NCI-H82 treated with DMSO at 0.1 percent for 48 hours (cell line): ENCODE results near the gene ATP2A2.

Experiments used
- DNase-seq: peaks from one replicate; lab custom pipeline; 2025; ENCODE audit not compliant: unreplicated experiment; lab: John Stamatoyannopoulos, UW

ATP2A2 gene

DNA sequence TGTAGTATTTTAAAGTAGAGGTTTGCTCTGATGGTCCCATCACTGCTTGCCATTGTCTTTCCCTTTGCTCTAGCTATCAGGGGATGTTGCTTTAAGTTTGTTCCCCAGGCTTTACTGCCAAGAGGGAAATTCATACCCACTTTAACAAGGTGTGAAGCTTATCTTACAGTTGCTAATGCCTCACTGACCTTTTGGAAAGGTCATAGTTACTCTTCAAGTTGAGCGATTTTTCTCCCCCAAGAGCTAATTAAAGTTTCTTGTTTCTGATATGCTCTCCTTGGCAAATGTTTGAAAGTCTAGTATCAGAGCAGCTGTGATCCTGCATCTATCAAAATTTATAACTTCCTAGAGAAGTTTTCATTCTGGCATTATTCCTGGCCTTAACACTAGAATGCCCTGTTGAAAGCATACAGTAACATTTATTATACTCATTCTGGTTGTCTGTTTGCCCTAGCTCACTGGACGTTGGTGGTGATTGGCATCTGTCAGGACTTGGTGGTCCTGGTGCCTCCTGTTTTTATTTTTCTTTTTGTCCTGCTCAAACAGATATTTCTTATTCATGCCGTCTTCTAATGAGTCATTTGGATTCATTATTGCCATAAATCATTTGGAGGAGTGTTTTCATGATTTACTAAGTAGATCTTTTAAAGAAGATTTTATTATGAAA is 8.1 kb downstream of the ATP2A2 start:
- no peak for DNase-seq

GRCh38 chr12:110289711-110290078 is 8.6 kb downstream of the ATP2A2 start:
- no peak for DNase-seq

DNA sequence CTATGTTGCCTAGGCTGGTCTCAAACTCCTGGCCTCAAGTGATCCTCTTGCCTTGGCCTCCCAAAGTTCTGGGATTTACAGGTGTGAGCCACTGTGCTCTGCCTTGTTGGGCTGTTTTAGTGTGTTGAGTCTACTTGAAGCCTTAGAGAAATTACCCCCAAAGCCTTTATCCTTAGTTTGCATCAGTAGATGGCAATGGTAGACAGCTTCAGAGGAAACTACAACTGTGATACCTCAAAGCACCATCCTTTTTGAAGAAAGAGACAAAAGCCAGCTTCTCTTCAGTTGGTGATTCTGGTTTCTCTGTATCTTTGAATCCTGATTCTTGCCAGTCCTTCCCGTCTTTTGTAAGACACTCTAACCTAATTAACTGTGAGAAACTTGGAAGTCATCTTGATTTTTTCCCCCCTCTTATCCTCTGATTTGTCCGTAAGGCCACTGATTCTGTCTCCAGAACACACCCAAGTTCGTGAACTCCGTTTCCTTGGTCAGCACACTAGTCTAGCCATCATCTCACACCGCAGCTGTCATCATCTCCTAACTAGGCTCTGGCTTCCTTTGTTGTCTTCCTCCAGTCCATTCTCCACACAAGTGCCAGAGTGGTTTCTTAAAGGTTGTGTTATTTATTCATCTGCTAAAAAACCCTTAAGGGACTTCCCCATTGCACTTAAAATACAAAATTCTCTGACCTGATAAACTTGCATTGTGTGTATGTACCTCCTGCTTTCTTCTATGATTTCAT is 20.2 kb downstream of the ATP2A2 start:
- no peak for DNase-seq

- no peak for DNase-seq
Observed at GRCh38 chr12:110304061-110304551, 23.1 kb downstream of the ATP2A2 start.

DNA sequence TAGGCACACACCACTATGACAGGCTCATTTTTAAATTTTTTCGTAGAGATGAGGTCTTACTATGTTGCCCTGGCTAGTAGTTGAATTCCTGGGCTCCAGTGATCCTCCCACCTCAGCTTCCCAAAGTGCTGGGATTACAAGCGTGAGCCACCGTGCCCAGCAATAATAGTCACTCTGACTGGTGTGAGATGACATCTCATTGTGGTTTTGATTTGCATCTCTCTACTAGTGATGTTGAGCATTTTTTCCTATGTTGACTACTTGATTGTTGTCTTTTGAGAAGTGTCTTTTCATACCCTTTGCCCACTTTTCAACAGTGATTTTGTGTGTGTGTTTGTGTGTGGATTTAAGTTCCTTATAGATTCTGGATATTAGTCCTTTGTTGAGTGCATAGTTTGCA is 26.3 kb downstream of the ATP2A2 start:
- no peak for DNase-seq

DNA sequence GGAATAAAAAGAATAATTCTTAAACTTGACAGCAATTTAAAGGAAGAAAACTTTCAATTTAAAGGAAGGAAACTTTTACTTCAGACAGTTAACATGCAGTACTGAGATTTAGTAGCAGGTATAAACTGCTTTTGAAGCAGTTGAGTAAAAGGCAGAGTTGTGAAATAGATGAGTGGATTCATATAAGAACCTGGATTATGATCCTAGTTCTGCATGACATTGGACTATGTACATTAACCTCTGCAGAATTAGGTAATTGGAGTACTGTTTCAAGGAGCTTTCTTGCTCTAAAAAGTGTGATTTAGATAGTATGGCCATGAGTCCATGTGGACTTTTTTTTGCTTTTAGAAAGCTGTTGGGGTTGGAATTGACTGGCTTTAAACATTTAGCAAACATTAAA is 29.7 kb downstream of the ATP2A2 start:
- no peak for DNase-seq

DNA sequence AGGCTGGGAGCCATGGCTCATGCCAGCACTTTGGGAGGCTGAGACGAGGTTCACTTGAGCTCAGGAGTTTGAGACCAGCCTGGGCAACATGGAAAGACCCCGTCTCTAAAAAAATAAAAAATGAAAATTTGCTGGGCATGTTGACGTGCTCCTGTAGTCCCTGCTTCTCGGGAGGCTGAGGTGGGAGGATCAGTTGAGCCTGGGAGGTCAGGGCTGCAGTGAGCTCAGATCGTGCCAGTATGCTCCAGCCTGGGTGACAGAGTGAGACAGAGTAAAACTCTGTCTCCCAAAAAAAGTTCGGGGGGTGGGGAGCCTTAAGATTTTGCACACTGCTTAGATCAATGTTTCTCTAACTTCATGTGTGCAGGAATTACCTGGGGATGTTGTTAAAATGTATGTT is 30.9 kb downstream of the ATP2A2 start:
- DNase-seq, result no peak

GRCh38 chr12:110312581-110313360 is 31.7 kb downstream of the ATP2A2 start:
- no peak for DNase-seq

GRCh38 chr12:110314308-110314707 is 33.3 kb downstream of the ATP2A2 start:
- no peak for DNase-seq

DNA sequence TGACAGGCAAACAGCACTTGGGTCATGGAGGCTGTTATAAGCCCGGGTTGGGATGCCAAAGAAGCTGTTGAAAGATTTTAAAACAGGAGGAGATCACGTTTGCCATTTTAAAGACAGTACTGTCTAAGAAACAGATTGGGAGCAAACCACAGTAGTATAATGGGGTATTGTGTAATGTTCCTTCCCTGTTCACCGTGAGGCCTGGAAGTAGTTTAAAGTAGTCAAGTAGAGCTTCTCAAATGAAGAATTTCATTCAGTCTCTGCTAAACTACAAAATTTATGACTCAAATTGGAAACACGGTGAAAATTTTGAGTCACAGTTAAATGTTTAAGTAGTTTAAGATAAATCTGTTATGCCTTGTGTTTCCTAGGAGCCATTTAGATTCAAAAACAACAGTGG is 35.8 kb downstream of the ATP2A2 start:
- no peak for DNase-seq

DNA sequence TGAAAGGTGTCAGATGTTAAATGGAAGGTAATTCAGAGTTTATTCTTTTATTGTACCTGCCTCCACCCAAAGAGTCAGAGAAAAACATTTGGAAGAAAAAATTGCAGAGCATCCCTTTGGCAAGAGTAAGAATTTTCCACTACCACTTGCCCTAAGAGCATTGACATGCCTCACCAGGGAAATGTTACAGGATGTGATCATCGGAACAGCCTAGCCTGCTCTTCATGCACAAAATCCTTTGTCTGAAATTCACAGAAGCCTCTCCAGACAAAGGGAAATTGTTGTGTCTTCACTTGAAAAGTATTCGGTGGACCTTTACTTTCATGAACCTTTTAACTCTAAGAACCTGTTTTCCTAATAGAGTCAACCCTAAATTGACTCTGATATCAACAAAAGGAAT is 36.9 kb downstream of the ATP2A2 start:
- DNase-seq, result no peak

- no peak for DNase-seq
Observed at GRCh38 chr12:110320550-110320949, 39.5 kb downstream of the ATP2A2 start.

- DNase-seq, result no peak
Observed at GRCh38 chr12:110329710-110330109, 48.7 kb downstream of the ATP2A2 start.

DNA sequence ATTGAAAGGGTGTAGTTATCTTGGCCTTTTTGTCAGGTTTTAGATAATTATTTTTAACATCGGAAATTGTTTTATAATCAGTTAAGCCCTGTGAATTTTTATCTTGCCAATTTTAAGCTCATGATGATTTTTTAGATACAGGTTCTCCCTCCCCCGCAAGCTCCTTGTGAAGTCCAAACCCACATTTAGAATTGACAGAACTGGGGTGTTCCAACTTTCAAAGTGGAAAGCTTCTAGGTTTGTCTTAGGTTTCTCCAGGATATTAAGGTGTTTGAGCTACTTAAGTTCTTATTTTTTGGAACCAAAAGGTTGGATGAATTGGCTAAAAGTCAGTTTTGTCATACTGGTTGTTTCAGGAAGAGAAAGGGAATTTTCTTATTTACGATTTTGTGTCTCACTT is 49.1 kb downstream of the ATP2A2 start:
- DNase-seq, result no peak

GRCh38 chr12:110330544-110330943 is 49.5 kb downstream of the ATP2A2 start:
- DNase-seq, result no peak

DNA sequence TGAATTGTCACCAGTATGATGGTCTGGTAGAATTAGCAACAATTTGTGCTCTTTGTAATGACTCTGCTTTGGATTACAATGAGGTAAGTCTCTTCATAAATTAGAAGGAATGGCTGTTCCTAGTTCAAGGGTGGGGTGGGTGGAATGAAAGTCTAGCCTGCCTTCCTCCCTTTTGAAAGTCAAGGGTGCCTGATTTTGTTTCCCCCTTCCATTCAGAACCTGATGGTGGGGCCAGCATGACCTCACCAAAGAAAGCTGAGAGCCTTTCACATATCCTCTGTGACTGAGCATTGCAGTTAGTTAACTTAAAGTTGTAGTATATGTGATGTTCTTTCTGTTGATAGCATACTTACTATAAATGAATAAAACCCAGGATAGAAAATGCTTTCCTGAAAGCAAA is 52.2 kb downstream of the ATP2A2 start:
- no peak for DNase-seq

DNA sequence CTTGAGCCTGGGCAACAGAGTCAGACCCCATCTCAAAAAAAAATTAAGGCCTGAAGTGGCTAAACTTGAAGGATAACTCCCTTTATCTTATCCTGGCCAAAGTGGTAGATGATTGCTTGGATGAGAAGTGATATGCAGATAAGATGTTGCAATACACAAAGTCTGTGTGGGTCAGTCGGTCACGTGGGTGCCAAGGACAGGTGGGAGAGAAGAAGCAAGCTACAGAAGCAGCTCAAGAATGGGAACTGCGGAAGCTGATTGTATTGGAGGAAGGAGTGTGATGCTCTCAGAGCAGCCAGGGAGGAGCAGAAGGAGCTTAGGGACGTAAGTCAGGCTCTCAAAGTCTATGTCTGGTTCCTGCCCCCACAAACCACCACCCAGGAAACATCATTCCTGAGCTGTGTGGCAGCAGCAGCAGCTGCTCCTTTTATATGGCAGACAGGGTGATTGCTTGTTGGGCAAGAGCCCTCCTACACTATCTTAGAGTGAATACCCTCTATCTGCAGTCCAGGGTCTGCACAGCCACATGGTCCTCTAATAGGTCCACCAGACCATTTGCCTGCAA is 54.5 kb downstream of the ATP2A2 start:
- DNase-seq, result no peak

GRCh38 chr12:110337912-110338710 is 57.1 kb downstream of the ATP2A2 start:
- no peak for DNase-seq

DNA sequence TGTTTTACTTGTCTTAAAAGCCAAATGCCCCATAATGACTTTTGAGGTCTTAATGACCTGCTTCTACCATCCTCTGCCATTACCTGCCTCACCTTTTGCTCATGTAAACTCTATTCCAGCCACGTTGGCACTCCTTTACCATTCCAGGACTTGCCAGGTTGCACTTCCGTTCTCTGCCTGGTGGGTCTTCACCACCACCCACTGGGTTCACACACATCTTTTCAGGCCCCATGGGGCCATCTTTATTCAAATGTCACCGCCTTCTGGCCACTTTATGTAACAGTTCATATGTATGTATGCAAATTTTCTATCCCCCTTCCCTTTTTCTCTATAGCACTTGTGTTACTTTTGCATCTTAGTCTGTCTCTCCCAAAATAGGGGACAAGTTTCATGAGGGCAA is 57.7 kb downstream of the ATP2A2 start:
- no peak for DNase-seq

DNA sequence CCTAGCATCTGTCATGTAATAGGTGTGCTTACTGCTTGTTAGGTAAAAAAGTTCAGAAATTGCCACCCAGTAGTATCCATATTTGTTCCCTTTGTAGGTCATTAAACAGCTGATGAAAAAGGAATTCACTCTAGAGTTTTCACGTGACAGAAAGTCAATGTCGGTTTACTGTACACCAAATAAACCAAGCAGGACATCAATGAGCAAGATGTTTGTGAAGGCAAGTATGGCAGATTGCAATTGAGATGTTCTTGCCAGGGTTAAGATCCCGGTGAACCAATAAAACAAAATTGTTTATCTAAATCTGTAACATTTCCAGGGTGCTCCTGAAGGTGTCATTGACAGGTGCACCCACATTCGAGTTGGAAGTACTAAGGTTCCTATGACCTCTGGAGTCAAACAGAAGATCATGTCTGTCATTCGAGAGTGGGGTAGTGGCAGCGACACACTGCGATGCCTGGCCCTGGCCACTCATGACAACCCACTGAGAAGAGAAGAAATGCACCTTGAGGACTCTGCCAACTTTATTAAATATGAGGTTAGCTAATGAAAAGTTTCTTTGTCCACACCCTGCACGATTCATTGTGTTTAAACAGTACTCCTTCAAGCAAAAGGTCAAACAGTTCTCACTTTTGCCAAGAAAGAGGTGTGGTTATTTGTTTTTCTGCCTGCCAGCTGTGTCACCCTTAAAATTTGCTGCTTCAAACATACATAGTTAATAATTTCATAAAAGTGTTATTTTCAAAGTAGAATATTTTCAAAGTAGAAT is 58.3 kb downstream of the ATP2A2 start:
- no peak for DNase-seq
